ENCODE results near the gene PQBP1.

- TF ChIP-seq CTCF (tag by site-specific recombination; IDR thresholded peaks at IDR 0.05) (no peak), PATZ1 (tag by site-specific recombination; IDR thresholded peaks at IDR 0.05) (no peak)
These were observed 48.9 kb upstream of the PQBP1 start for GRCh38 chrX:48848847-48849246.
